OCI-LY7 (cell line): ENCODE results near the gene GTPBP2. TPM values are rescaled to one million over a fixed set of nuclear protein-coding genes. Genes with fewer than 3 reads are reported as not detected.
A peak's percentile ranks its signal among the peaks of the same experiment; 100 is the strongest.

Experiments used
- BruUV-seq: library from RNA; stranded (reverse); fragments of 400-500 nt; replicated peaks from 2 replicates; lab custom pipeline; 2021; lab: Mats Ljungman, UMichigan
- CTCF ChIA-PET: fragments of 300-600 bp; sonication (Branson Sonifier 250); formaldehyde crosslinking; loops from one replicate; lab custom pipeline; 2022; ENCODE audit warnings: antibody characterized with exemption; ENCODE audit not compliant: unreplicated experiment; lab: Charles Lee
- POLR2A ChIA-PET: fragments of 300-600 bp; sonication (Branson Sonifier 250); formaldehyde crosslinking; loops from one replicate; lab custom pipeline; 2022; ENCODE audit warnings: antibody characterized with exemption; lab: Charles Lee
- DNase-seq: peaks from one replicate; pipeline ENCODE4 v3.0.0-alpha.2; 2015; ENCODE audit warnings: low spot score
- H2AFZ ChIP-seq: fragments of 200-600 bp; sonication (generic), shearing (Covaris generic); 2 replicates; pipeline ENCODE4 v1.6.1; 2014; ENCODE audit warnings: mild to moderate bottlenecking, antibody characterized with exemption, low read length, moderate library complexity
- H3K27ac ChIP-seq: fragments of 200-600 bp; sonication (generic); 2 replicates; pipeline ENCODE4 v1.5.1; 2014; ENCODE audit warnings: mixed run types, low read depth, mild to moderate bottlenecking, moderate library complexity, low read length, inconsistent platforms; ENCODE audit not compliant: poor library complexity, severe bottlenecking
- H3K36me3 ChIP-seq: fragments of 200-600 bp; sonication (generic); 2 replicates; pipeline ENCODE4 v1.6.1; 2014; ENCODE audit warnings: mild to moderate bottlenecking, antibody characterized with exemption, low read length, moderate library complexity, mixed read lengths; ENCODE audit not compliant: insufficient read depth
- H3K4me1 ChIP-seq: fragments of 200-600 bp; sonication (generic); 2 replicates; pipeline ENCODE4 v1.5.1; 2014; ENCODE audit warnings: mild to moderate bottlenecking, low read length; ENCODE audit not compliant: insufficient read depth, poor library complexity, severe bottlenecking
- H3K4me2 ChIP-seq: fragments of 200-600 bp; sonication (generic); 2 replicates; pipeline ENCODE4 v1.6.1; 2014; ENCODE audit warnings: mild to moderate bottlenecking, low read length
- H3K4me3 ChIP-seq: fragments of 200-600 bp; sonication (generic); 2 replicates; pipeline ENCODE4 v1.5.1; 2014; ENCODE audit warnings: mild to moderate bottlenecking, low read depth, low read length; ENCODE audit not compliant: poor library complexity, severe bottlenecking
- H3K79me2 ChIP-seq: fragments of 200-600 bp; sonication (generic); 2 replicates; pipeline ENCODE4 v1.6.1; 2016; ENCODE audit warnings: low read depth, mild to moderate bottlenecking, low read length, moderate library complexity, mixed read lengths; ENCODE audit not compliant: insufficient read depth
- H3K9me2 ChIP-seq: fragments of 200-600 bp; sonication (generic); 2 replicates; pipeline ENCODE4 v1.6.1; 2016; ENCODE audit warnings: mild to moderate bottlenecking, low read length, mixed read lengths; ENCODE audit not compliant: insufficient read depth
- H3K9me3 ChIP-seq: fragments of 200-600 bp; sonication (generic); 2 replicates; pipeline ENCODE4 v1.6.1; 2014; ENCODE audit warnings: mild to moderate bottlenecking, mixed run types, low read length, mixed read lengths
- H4K20me1 ChIP-seq: fragments of 200-600 bp; sonication (generic); 2 replicates; pipeline ENCODE4 v1.6.1; 2014; ENCODE audit warnings: mild to moderate bottlenecking, antibody characterized with exemption, low read length, moderate library complexity, mixed read lengths; ENCODE audit not compliant: insufficient read depth
- CTCF ChIP-seq: fragments of 200-600 bp; sonication (generic); conservative IDR thresholded peaks from 2 replicates; pipeline ENCODE4 v1.5.1; 2014; ENCODE audit warnings: mild to moderate bottlenecking, antibody characterized with exemption, low read length, moderate library complexity, mixed read lengths
- EZH2phosphoT487 ChIP-seq: fragments of 200-600 bp; sonication (generic); IDR thresholded peaks from 2 replicates; pipeline ENCODE4 v1.6.1; 2018; ENCODE audit warnings: low read depth, borderline replicate concordance, mild to moderate bottlenecking, mixed run types, antibody characterized with exemption, low read length, moderate library complexity, mixed read lengths
- intact Hi-C: fragments of 100-400 bp; cut with micrococcal nuclease; formaldehyde crosslinking; loops from one replicate; pipeline ENCODE4 v1.10.0; 2022; ENCODE audit not compliant: unreplicated experiment
- total RNA-seq, 2 experiments: library from RNA; depleted of rRNA in 1 of 2; stranded (reverse); fragments of >200 nt in 1 of 2; shearing (Covaris generic) in 1 of 2; gene quantifications; 2 replicates each; pipeline ENCODE4 v1.2.3, GENCODE V29; 2014 to 2022

GTPBP2 gene
- total RNA-seq, 2 experiments from 2014 or later: 64.8 to 86.5 TPM

- intact Hi-C loops: no loop called here
Observed at GRCh38 chr6:43579171-43579570, 49.9 kb downstream of the GTPBP2 start.

GRCh38 chr6:43578748-43579147 is 50.3 kb downstream of the GTPBP2 start:
- H3K79me2 ChIP-seq: peaks cover 74% of the 10 kb centered on the region
- no peaks in the 10 kb centered on the region for H3K9me3 ChIP-seq
- BruUV-seq: no TSS peak
- intact Hi-C loops: no loop called here
- H3K36me3 ChIP-seq: peaks cover 46% of the 10 kb centered on the region
- TF ChIP-seq EZH2phosphoT487 (no peak), CTCF (no peak)
- H3K9me2 ChIP-seq: no peaks in the 10 kb centered on the region
- peaks cover 23% of the 10 kb centered on the region for H3K4me1 ChIP-seq
- H2AFZ ChIP-seq: no peak overlapping the region
- H3K4me3 ChIP-seq: peak overlapping the region; percentile 99
- peaks cover 9% of the 10 kb centered on the region for H4K20me1 ChIP-seq
- ChIA-PET CTCF (no interaction called here), POLR2A (interaction anchor here (0.5 to 1.7 kb wide), 4 partner anchors 27 to 224 kb away, joined by 3 to 4 read pairs (median 3); partner anchors contain the start of gene GTPBP2)
- H3K27ac ChIP-seq: peak overlapping the region; percentile 92
- peak overlapping the region; percentile 74 for H3K4me2 ChIP-seq
- no peak for DNase-seq

More at GRCh38 chr6:43579171-43579570, 49.9 kb downstream of the GTPBP2 start:
- no peak for TF ChIP-seq EZH2phosphoT487
- TF ChIP-seq CTCF: no peak
- ChIA-PET CTCF (no interaction called here), POLR2A (interaction anchor here (0.5 to 1.7 kb wide), 4 partner anchors 28 to 224 kb away, joined by 3 to 4 read pairs (median 3); partner anchors contain the start of gene GTPBP2)
- H3K9me3 ChIP-seq: no peaks in the 10 kb centered on the region
- H3K27ac ChIP-seq: peak overlapping the region; percentile 92
- H3K4me1 ChIP-seq: peaks cover 23% of the 10 kb centered on the region
- BruUV-seq: no TSS peak
- no peaks in the 10 kb centered on the region for H3K9me2 ChIP-seq
- H3K4me2 ChIP-seq: peak overlapping the region; percentile 74
- peak overlapping the region; percentile 99 for H3K4me3 ChIP-seq
- no peak for DNase-seq
- H3K79me2 ChIP-seq: peaks cover 69% of the 10 kb centered on the region
- no peak overlapping the region for H2AFZ ChIP-seq
- peaks cover 10% of the 10 kb centered on the region for H4K20me1 ChIP-seq
- peaks cover 51% of the 10 kb centered on the region for H3K36me3 ChIP-seq

- peak within 1 kb of the TSS; percentile 87 for H3K4me2 ChIP-seq
- no peaks in the 10 kb centered on the region for H3K9me3 ChIP-seq
- ChIA-PET POLR2A (interaction anchor here (0.6 to 1.8 kb wide), 5 partner anchors 14 to 835 kb away, joined by 3 to 7 read pairs (median 4); no protein-coding TSS in a partner anchor), CTCF (no interaction called here)
- peaks cover 9% of the 10 kb centered on the region for H4K20me1 ChIP-seq
- peak; percentile 94 for DNase-seq
- H3K36me3 ChIP-seq: peaks cover 51% of the 10 kb centered on the region
- peak within 1 kb of the TSS; percentile 56 for H2AFZ ChIP-seq
- H3K9me2 ChIP-seq: no peaks in the 10 kb centered on the region
- BruUV-seq: no TSS peak
- peak within 1 kb of the TSS; percentile 92 for H3K27ac ChIP-seq
- TF ChIP-seq EZH2phosphoT487 (no peak), CTCF (0 out of 2 replicates have a peak, but pooled peaks have one; percentile 27)
- intact Hi-C loops: loop anchor here (1.0 kb wide), 1 partner anchor 53 kb away; the partner anchor contains the start of gene GTPBP2
- H3K4me1 ChIP-seq: peaks cover 23% of the 10 kb centered on the region
- H3K4me3 ChIP-seq: peak within 1 kb of the TSS; percentile 99
- H3K79me2 ChIP-seq: peaks cover 69% of the 10 kb centered on the region
Observed at GRCh38 chr6:43575772-43576551, 53.1 kb downstream of the GTPBP2 start, which contains the start of the genes POLH and XPO5. Gene POLH (plus strand): TSS chr6:43576185. CDS start chr6:43582320, 6,135 bp downstream. Gene XPO5 (minus strand): TSS chr6:43576038. CDS start chr6:43575864, 174 bp downstream.
